ENCODE data around the gene PHF13.
A peak's percentile ranks its signal among the peaks of the same experiment; 100 is the strongest.
"Not testable (repeated sequence)": the region's sequence is repeated elsewhere in the genome, so short reads cannot be mapped to it uniquely, and the experiment has no call there.

The PHF13 gene

GRCh38 chr1:6631058-6631457, 17.5 kb downstream of the PHF13 start:
- no peak for DNase-seq (ENCODE audit: low read depth)

- no peak for DNase-seq (ENCODE audit: low read depth)
Measured at GRCh38 chr1:6632588-6633514, 19.3 kb downstream of the PHF13 start.

GRCh38 chr1:6634371-6635052, 21.0 kb downstream of the PHF13 start:
- DNase-seq (ENCODE audit: low read depth): peak; percentile 28

GRCh38 chr1:6635161-6635909, 21.8 kb downstream of the PHF13 start:
- DNase-seq (ENCODE audit: low read depth): no peak

GRCh38 chr1:6635910-6636760, 22.6 kb downstream of the PHF13 start:
- no peak for DNase-seq (ENCODE audit: low read depth)

- not testable (repeated sequence) for DNase-seq (ENCODE audit: low read depth)
Measured at GRCh38 chr1:6636778-6637177, 23.2 kb downstream of the PHF13 start.

GRCh38 chr1:6637770-6638169, 24.2 kb downstream of the PHF13 start:
- no peak for DNase-seq (ENCODE audit: low read depth)

GRCh38 chr1:6638226-6638625, 24.7 kb downstream of the PHF13 start:
- DNase-seq (ENCODE audit: low read depth): no peak

GRCh38 chr1:6640867-6641266, 27.3 kb downstream of the PHF13 start:
- not testable (repeated sequence) for DNase-seq (ENCODE audit: low read depth)

- DNase-seq (ENCODE audit: low read depth): no peak
Measured at GRCh38 chr1:6645018-6645417, 31.5 kb downstream of the PHF13 start.

GRCh38 chr1:6646499-6647148, 33.1 kb downstream of the PHF13 start:
- DNase-seq (ENCODE audit: low read depth): no peak

- DNase-seq (ENCODE audit: low read depth): no peak
Measured at GRCh38 chr1:6648556-6648955, 35.0 kb downstream of the PHF13 start.

- DNase-seq (ENCODE audit: low read depth): no peak
Measured at GRCh38 chr1:6651909-6652308, 38.4 kb downstream of the PHF13 start.

GRCh38 chr1:6652986-6653385, 39.5 kb downstream of the PHF13 start:
- no peak for DNase-seq (ENCODE audit: low read depth)

- DNase-seq (ENCODE audit: low read depth): no peak
Measured at GRCh38 chr1:6653436-6654290, 40.1 kb downstream of the PHF13 start.

- no peak for DNase-seq (ENCODE audit: low read depth)
Measured at GRCh38 chr1:6657138-6657537, 43.6 kb downstream of the PHF13 start.

GRCh38 chr1:6658359-6659060, 45.0 kb downstream of the PHF13 start:
- no peak for DNase-seq (ENCODE audit: low read depth)

GRCh38 chr1:6660415-6661049, 47.0 kb downstream of the PHF13 start:
- no peak for DNase-seq (ENCODE audit: low read depth)

GRCh38 chr1:6662468-6662867, 48.9 kb downstream of the PHF13 start:
- DNase-seq (ENCODE audit: low read depth): not testable (repeated sequence)

All from activated T-cell treated with anti-CD3 and anti-CD28 coated beads for 1 hour (primary cell).